CD4-positive, alpha-beta T cell treated with Interleukin-17A for 4 hours (primary cell): ENCODE data around the gene PRSS12.
"Not testable (repeated sequence)": the region's sequence is repeated elsewhere in the genome, so short reads cannot be mapped to it uniquely, and the experiment has no call there.

ENCODE experiments used
- DNase-seq: peaks from one replicate; pipeline ENCODE4 v3.0.0-alpha.2; 2020; ENCODE audit warnings: mixed read lengths

Gene PRSS12

GRCh38 chr4:118277243-118277642, 75.6 kb downstream of the PRSS12 start:
- no peak for DNase-seq

GRCh38 chr4:118276580-118276979, 76.2 kb downstream of the PRSS12 start:
- no peak for DNase-seq

- no peak for DNase-seq
Observed at GRCh38 chr4:118273642-118274041, 79.2 kb downstream of the PRSS12 start.

DNA sequence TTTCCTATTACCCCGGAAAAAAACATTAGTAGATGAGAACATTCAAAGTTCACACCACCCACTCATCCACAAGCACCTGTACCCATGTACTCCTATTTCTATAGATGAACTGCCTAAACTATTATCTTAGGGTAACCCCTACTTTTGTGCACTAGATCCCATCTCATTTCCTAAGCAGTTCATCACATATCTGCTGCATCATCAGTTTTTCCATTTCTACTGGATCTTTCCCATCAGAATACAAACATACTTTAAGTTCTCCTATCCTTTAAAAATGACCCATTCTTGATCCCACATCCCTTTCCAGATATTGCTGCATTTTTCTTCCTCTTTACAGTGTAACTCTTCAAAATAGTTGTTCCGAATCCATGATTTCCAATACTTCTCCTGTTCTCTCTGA, 81.0 kb downstream of the PRSS12 start:
- no peak for DNase-seq

DNA sequence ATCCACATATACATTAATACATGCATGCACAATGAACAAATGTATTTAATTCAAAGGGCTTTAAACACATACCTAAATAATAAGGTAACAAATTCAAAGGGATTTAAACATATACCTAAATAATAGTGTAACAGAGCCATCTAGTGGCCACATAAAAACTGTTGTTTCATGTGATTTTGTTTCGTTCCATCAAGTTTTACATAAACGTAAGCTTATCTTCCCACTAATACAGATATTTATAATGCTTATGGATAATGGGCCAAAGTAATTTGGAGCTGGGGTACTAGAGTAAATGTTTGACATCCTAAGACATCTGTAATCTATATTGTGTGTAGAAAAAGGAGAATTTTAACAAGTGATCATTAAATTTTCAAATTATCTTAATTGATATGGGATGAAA, 82.3 kb downstream of the PRSS12 start:
- DNase-seq: no peak

- DNase-seq: no peak
Observed at GRCh38 chr4:118268780-118269179, 84.0 kb downstream of the PRSS12 start.

GRCh38 chr4:118266145-118266496, 86.7 kb downstream of the PRSS12 start:
- not testable (repeated sequence) for DNase-seq

DNA sequence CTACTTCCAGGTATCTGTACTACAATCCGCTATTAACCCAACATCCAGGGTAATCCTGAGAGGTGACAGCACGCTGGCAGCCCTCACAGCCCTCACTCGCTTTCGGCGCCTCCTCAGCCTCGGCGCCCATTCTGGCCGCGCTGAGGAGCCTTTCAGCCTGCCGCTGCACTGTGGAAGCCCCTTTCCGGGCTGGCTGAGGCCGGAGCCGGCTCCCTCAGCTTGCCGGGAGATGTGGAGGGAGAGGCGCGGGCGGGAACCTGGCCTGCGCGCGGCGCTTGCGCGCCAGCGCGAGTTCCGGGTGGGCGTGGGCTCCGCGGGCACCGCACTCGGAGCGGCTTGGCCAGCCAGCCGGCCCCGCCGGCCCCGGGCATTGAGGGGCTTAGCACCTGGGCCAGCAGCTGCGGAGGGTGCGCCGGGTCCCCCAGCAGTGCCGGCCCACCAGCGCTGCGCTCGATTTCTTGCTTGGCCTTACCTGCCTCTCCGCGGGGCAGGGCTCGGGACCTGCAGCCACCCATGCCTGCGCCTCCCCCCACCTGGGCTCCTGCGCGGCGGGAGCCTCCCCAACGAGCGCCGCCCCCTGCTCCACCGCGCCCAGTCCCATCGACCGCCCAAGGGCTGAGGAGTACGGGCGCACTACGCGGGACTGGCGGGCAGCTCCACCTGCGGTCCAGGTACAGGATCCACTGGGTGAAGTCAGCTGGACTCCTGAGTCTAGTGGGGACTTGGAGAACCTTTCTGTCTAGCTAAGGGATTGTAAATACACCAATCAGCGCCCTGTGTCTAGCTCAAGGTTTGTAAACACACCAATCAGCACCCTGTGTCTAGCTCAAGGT, 87.3 kb downstream of the PRSS12 start:
- peak; percentile 38 for DNase-seq

DNA sequence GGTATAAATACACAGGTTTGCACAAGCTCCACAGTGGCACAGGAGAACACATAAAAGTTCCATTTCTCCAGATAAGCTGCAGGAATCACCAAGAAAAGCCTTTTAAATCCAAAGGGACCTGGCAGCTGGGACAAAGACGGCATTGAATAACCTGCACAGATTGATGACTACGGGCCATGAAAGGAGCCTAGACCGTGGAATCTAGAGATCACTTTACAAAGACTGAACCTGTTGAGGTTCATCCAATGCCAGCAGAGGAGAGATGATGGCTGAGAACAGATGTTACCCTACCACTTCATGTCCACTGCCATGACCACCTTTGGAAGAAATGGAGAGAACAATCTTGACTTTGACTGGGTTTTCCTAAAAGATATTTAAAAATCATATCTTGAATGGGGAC, 88.7 kb downstream of the PRSS12 start:
- no peak for DNase-seq

- DNase-seq: no peak
Observed at GRCh38 chr4:118260309-118260708, 92.5 kb downstream of the PRSS12 start.

GRCh38 chr4:118259111-118259510, 93.7 kb downstream of the PRSS12 start:
- no peak for DNase-seq

DNA sequence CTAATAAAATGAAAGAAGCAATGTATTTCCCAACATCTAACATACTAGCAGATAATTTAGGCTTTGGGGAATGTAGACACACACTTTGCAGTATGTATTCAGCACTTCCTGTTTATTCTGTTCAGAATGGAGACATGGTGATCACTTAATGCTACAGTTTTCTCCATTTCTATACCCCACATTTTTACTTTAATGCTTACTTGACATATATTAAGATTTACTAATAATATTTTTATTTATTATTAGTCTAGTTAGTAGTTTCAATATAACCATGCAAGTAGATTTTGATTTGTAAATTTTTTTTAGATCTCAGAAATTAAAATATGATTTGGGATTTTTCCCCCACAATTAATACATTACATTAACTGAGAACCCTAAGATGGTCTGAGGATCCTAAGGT, 98.4 kb downstream of the PRSS12 start:
- DNase-seq: no peak

DNA sequence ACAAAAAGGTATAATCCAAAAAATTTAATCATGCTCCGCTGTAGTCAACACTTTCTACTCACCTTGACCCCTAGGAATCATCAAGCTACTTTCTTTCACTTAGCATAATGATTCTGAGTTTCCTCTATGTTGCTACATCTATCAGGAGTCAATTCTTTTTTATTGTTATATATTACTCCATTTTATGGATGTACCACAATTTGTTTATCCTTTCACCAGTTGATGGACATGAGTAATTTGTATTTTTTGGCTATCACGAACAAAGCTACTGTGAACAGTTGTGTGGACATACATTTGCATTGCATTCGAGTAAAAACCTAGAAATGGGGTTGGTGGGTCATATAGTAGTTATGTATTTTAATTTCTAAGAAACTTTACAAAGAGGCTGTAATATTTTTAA, 102.9 kb downstream of the PRSS12 start:
- no peak for DNase-seq

GRCh38 chr4:118237531-118237930, 115.3 kb downstream of the PRSS12 start:
- DNase-seq: no peak

- no peak for DNase-seq
Observed at GRCh38 chr4:118235566-118236120, 117.2 kb downstream of the PRSS12 start.
